ENCODE results near the gene PRDM2. TPM values are rescaled to one million over a fixed set of nuclear protein-coding genes. Genes with fewer than 3 reads are reported as not detected.

Gene PRDM2
- total and polyA plus RNA-seq, 2 of the 13 experiments (the other 11 are each of a cell fraction or from before 2014, with no cell fraction given), result 4.0 to 6.5 TPM

DNA sequence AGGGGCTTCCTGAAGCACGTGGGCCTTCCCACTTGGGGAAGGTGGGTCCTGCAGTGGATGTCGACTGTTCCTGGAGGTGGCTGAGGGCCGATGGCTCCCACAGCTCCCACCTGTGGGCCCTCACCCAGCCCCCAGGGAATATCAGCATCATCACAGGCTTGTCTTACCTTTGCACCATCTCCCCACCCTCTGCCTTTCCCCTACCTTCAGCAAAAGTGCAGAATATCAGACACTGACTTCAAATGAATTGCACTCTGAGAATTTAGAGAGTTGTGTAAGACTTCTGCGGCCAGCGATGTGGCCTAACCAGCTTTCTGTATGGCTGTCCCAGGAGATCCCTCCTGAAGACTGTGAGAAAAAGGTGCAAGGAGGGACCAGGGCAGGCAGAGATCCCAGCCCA, 105.4 kb downstream of the PRDM2 start:
- no TSS peak for BruUV-seq (replicated peaks)
- DNase-seq (ENCODE audit: low spot score), result no peak
- no peak for TF ChIP-seq RXRB (CRISPR knock-in tag; IDR thresholded peaks at IDR 0.05; ENCODE audit: borderline replicate concordance)
- H4K20me1 ChIP-seq (ENCODE audit: insufficient read depth, low read length), result peaks cover 4% of the 10 kb centered on the region; the same call in 1 of the 2 replicates
- no peak overlapping the region for H2AFZ ChIP-seq (ENCODE audit: low read length)
- H3K4me1 ChIP-seq (ENCODE audit: insufficient read depth, low read length), result no peaks in the 10 kb centered on the region
- H3K4me3 ChIP-seq (replicated peaks in 1 of 3; ENCODE audit: insufficient read depth in 1 of 3, low read depth in 2 of 3, low read length in 3 of 3), result no peak overlapping the region
- ATAC-seq, result no peak
- intact Hi-C loops (cut with micrococcal nuclease; ENCODE audit: unreplicated experiment) (no loop called here), in situ Hi-C loops (cut with HindIII; ENCODE audit: extremely low pct_ligation_motif_present, low pct_unique_long_range_greater_than_20kb) (loop anchor here (5.0 kb wide), 1 partner anchor 138 kb away; no protein-coding TSS in a partner anchor)
- ChIA-PET CTCF (ENCODE audit: low intra/inter-chr PET ratio, low total read pairs) (no interaction called here), POLR2A (no interaction called here)
- H3K27ac ChIP-seq (ENCODE audit: extremely low read length, insufficient read depth, low read length), result no peak overlapping the region
- 67% methylated on average over 3 of the region's 5 CpGs for WGBS (ENCODE audit: low lambda C conversion rate)
- H3K36me3 ChIP-seq (replicated peaks in 1 of 2; ENCODE audit: control insufficient read depth in 1 of 2, insufficient read depth in 2 of 2, low read length in 2 of 2), result no peaks in the 10 kb centered on the region
- H3K27me3 ChIP-seq (ENCODE audit: control insufficient read depth in 1 of 2, insufficient read depth in 2 of 2, low read length in 2 of 2), result no peaks in the 10 kb centered on the region
- H3K4me2 ChIP-seq (ENCODE audit: low read depth, low read length), result no peak overlapping the region
- FAIRE-seq, result no peak
- H3K79me2 ChIP-seq (ENCODE audit: insufficient read depth, low read length), result no peaks in the 10 kb centered on the region
- H3K9me3 ChIP-seq (ENCODE audit: low read length), result no peaks in the 10 kb centered on the region
- H3K9ac ChIP-seq (ENCODE audit: insufficient read depth, low read depth, low read length), result no peak overlapping the region

DNA sequence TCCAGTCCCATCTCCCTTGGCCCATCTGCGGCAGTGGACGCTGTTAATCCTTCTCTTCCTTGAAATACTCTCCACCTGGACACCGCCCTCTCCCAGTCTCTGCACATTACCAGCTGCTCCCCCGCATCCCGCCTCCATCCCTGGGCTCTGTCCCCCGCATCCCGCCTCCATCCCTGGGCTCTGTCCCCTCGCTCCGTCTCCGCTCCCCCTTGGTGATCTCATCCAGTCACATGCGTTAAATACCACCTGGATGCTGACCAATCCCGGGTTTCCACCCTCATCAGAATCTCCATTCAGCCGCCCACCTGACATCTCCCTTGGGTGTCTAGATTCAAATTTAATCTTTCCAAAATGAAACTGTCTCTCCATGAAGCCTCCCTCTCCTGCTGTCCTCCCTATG, 106.1 kb downstream of the PRDM2 start:
- ATAC-seq (no peak), FAIRE-seq (no peak), DNase-seq (ENCODE audit: low spot score) (no peak)
- no peak overlapping the region for H3K4me3 ChIP-seq (replicated peaks in 1 of 3; ENCODE audit: insufficient read depth in 1 of 3, low read depth in 2 of 3, low read length in 3 of 3)
- H3K27me3 ChIP-seq (ENCODE audit: control insufficient read depth in 1 of 2, insufficient read depth in 2 of 2, low read length in 2 of 2), result no peaks in the 10 kb centered on the region
- CTCF ChIA-PET (ENCODE audit: low intra/inter-chr PET ratio, low total read pairs), result no interaction called here
- no peak overlapping the region for H2AFZ ChIP-seq (ENCODE audit: low read length)
- no peak overlapping the region for H3K27ac ChIP-seq (ENCODE audit: extremely low read length, insufficient read depth, low read length)
- BruUV-seq (replicated peaks), result no TSS peak
- H3K4me2 ChIP-seq (ENCODE audit: low read depth, low read length), result no peak overlapping the region
- WGBS (ENCODE audit: low lambda C conversion rate), result 93% methylated on average over 13 of the region's 13 CpGs
- POLR2A ChIA-PET, result no interaction called here
- no peak overlapping the region for H3K9ac ChIP-seq (ENCODE audit: insufficient read depth, low read depth, low read length)
- in situ Hi-C loops (cut with HindIII; ENCODE audit: extremely low pct_ligation_motif_present, low pct_unique_long_range_greater_than_20kb), result loop anchor here (5.0 kb wide), 1 partner anchor 139 kb away; no protein-coding TSS in a partner anchor
- no peaks in the 10 kb centered on the region for H3K4me1 ChIP-seq (ENCODE audit: insufficient read depth, low read length)
- intact Hi-C loops (cut with micrococcal nuclease; ENCODE audit: unreplicated experiment), result no loop called here
- H4K20me1 ChIP-seq (ENCODE audit: insufficient read depth, low read length), result peaks cover 4% of the 10 kb centered on the region; the same call in 1 of the 2 replicates
- no peaks in the 10 kb centered on the region for H3K79me2 ChIP-seq (ENCODE audit: insufficient read depth, low read length)
- H3K36me3 ChIP-seq (replicated peaks in 1 of 2; ENCODE audit: control insufficient read depth in 1 of 2, insufficient read depth in 2 of 2, low read length in 2 of 2), result no peaks in the 10 kb centered on the region
- no peaks in the 10 kb centered on the region for H3K9me3 ChIP-seq (ENCODE audit: low read length)
- no peak for TF ChIP-seq TEAD3 (CRISPR knock-in tag; optimal IDR thresholded peaks at IDR 0.05; ENCODE audit: borderline replicate concordance)
- TF ChIP-seq SMARCE1 (IDR thresholded peaks at IDR 0.05; ENCODE audit: borderline replicate concordance), result no peak
- TF ChIP-seq, protein P1, sequence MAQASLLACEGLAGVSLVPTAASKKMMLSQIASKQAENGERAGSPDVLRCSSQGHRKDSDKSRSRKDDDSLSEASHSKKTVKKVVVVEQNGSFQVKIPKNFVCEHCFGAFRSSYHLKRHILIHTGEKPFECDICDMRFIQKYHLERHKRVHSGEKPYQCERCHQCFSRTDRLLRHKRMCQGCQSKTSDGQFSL (CRISPR knock-in tag; IDR thresholded peaks at IDR 0.05), result no peak
- no peak for TF ChIP-seq NR2F1 (CRISPR knock-in tag; IDR thresholded peaks at IDR 0.05)
- no peak for TF ChIP-seq ZNF34 (CRISPR knock-in tag; IDR thresholded peaks at IDR 0.05; ENCODE audit: borderline replicate concordance)
- no peak for TF ChIP-seq TP53 (CRISPR knock-in tag; conservative IDR thresholded peaks at IDR 0.05)
- TF ChIP-seq, protein P2, sequence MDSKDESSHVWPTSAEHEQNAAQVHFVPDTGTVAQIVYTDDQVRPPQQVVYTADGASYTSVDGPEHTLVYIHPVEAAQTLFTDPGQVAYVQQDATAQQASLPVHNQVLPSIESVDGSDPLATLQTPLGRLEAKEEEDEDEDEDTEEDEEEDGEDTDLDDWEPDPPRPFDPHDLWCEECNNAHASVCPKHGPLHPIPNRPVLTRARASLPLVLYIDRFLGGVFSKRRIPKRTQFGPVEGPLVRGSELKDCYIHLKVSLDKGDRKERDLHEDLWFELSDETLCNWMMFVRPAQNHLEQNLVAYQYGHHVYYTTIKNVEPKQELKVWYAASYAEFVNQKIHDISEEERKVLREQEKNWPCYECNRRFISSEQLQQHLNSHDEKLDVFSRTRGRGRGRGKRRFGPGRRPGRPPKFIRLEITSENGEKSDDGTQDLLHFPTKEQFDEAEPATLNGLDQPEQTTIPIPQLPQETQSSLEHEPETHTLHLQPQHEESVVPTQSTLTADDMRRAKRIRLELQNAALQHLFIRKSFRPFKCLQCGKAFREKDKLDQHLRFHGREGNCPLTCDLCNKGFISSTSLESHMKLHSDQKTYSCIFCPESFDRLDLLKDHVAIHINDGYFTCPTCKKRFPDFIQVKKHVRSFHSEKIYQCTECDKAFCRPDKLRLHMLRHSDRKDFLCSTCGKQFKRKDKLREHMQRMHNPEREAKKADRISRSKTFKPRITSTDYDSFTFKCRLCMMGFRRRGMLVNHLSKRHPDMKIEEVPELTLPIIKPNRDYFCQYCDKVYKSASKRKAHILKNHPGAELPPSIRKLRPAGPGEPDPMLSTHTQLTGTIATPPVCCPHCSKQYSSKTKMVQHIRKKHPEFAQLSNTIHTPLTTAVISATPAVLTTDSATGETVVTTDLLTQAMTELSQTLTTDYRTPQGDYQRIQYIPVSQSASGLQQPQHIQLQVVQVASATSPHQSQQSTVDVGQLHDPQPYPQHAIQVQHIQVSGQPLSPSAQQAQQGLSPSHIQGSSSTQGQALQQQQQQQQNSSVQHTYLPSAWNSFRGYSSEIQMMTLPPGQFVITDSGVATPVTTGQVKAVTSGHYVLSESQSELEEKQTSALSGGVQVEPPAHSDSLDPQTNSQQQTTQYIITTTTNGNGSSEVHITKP (CRISPR knock-in tag; IDR thresholded peaks at IDR 0.05; ENCODE audit: low read depth), result no peak
- TF ChIP-seq MAFK (conservative IDR thresholded peaks at IDR 0.05 in 1 of 2, IDR thresholded peaks at IDR 0.05 in 1 of 2; ENCODE audit: low read length in 2 of 2), result no peak
- TF ChIP-seq, protein P3, sequence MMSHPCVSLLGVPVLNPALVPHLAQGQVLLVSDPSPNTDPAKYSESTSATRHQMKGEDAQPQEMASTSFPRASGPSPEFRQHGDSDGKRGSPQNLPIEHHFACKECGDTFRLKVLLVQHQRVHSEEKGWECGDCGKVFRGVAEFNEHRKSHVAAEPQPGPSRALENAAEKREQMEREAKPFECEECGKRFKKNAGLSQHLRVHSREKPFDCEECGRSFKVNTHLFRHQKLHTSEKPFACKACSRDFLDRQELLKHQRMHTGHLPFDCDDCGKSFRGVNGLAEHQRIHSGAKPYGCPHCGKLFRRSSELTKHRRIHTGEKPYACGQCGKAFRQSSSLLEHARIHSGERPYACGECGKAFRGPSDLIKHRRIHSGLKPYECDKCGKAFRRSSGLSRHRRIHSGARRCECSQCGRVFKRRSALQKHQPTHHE (CRISPR knock-in tag; IDR thresholded peaks at IDR 0.05; ENCODE audit: borderline replicate concordance), result no peak
- no peak for TF ChIP-seq ZMYM4 (CRISPR knock-in tag; IDR thresholded peaks at IDR 0.05)
- TF ChIP-seq, protein P4, sequence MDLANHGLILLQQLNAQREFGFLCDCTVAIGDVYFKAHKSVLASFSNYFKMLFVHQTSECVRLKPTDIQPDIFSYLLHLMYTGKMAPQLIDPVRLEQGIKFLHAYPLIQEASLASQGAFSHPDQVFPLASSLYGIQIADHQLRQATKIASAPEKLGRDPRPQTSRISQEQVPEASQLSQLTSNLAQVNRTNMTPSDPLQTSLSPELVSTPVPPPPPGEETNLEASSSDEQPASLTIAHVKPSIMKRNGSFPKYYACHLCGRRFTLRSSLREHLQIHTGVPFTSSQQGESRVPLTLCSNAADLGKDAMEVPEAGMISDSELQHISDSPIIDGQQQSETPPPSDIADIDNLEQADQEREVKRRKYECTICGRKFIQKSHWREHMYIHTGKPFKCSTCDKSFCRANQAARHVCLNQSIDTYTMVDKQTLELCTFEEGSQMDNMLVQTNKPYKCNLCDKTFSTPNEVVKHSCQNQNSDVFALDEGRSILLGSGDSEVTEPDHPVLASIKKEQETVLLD (CRISPR knock-in tag; IDR thresholded peaks at IDR 0.05; ENCODE audit: low read depth), result no peak

All from HepG2 (cell line).